ENCODE measurements around the gene RARRES2.

The RARRES2 gene

DNA sequence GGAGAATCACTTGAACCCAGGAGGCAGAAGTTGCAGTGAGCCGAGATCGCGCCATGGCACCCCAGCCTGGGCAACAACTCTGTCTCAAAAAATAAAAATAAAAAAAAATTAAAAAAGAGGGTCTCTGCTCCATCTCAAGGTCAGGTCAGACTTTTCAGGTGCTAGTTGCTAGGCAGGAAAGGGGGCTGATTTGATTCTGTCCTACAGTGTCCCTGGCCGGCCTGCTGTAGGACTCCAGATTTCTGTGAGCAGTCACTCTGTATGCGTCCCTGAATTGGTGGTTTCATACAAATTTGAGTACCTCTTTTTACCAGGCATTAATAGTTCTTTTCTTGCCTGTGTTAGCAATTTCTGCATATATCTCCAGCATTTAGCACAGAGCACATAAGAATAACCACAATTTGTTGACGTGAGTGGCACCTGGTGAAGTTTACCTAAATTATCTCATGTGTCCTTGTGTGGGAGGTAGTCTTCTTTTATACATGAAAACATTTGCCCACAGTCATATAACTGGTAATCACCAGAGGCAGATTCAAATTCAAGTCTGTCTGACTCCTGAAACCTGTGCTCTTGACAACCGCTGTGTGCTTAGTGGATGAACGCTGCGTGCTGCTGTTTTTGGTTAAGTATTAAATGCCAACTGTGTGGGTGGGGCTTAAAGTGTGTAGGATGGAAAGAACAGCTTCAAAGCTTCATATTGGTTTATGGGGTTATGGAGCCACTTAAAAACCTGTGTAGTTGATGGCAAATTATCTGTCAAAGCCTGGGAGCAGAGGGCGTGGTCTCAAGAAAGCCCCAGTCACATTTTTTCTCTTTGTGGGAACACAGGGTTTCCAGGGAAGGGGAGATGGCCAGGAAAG is 34.5 kb upstream of the RARRES2 start:
- Histone ChIP-seq H3K18ac (ENCODE audit: low read depth in 1 of 2, low read length in 2 of 2) (no peak overlapping the region), H2AFZ (ENCODE audit: low read depth, low read length) (no peak overlapping the region), H3K27me3 (ENCODE audit: control insufficient read depth in 1 of 2, insufficient read depth in 1 of 2, low read length in 2 of 2) (no peaks in the 10 kb centered on the region), H3K9ac (ENCODE audit: low read length) (no peak overlapping the region), H2BK15ac (ENCODE audit: low read depth, poor library complexity, severe bottlenecking) (no peak overlapping the region), H3K79me1 (replicated peaks; ENCODE audit: low read length, poor library complexity, severe bottlenecking) (peaks cover 52% of the 10 kb centered on the region), H3K4me3 (ENCODE audit: insufficient read depth in 1 of 2, low read depth in 1 of 2, low read length in 2 of 2) (no peak overlapping the region), H3K4me2 (ENCODE audit: low read length, poor library complexity, severe bottlenecking) (no peak overlapping the region), H2BK12ac (ENCODE audit: low read length in 2 of 2) (no peak overlapping the region), H4K91ac (ENCODE audit: low read length) (no peak overlapping the region), H3K14ac (ENCODE audit: low read length in 2 of 2) (no peak overlapping the region), H3K23ac (ENCODE audit: low read length in 2 of 2) (no peak overlapping the region), H3K36me3 (ENCODE audit: control insufficient read depth in 1 of 2, insufficient read depth in 2 of 2, low read depth in 1 of 2, low read length in 2 of 2) (peaks cover 22 to 38% of the 10 kb centered on the region in 2 experiments), H3K4ac (ENCODE audit: low read depth in 1 of 2, low read length in 2 of 2) (no peak overlapping the region), H3K9me3 (ENCODE audit: control insufficient read depth, low read length) (no peaks in the 10 kb centered on the region), H4K8ac (ENCODE audit: low read length) (no peak overlapping the region), H3K4me1 (ENCODE audit: control insufficient read depth, insufficient read depth, low read depth, low read length) (peaks cover 38% of the 10 kb centered on the region), H2BK120ac (ENCODE audit: low read depth, low read length) (no peak overlapping the region), H2BK5ac (ENCODE audit: low read depth, low read length, poor library complexity, severe bottlenecking) (no peak overlapping the region), H2AK5ac (ENCODE audit: low read length, severe bottlenecking) (no peak overlapping the region), H3K27ac (ENCODE audit: low read length, poor library complexity, severe bottlenecking) (no peak overlapping the region)
- WGBS, result 95% methylated on average over 6 of the region's 10 CpGs
- DNase-seq, result no peak

DNA sequence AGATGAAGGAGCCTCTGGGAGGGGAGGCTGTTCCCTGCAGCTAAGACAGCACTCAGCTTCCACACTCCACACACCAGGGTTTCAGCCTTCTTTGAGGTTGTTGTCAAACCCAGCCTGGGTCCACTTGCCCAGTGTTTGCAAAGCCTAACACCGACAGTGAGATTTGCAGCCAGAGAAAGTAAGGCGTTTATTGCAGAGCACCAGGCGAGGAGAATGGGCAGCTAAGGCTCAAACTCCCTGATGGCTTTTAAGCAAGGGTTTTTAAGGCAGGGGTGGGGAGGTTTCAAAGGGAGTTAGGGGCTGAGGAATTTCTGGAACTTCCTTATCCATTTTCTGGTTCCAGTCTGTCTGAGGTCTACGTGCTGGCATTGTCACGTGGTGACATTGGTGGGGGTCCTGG is 33.0 kb upstream of the RARRES2 start:
- no peak overlapping the region for H2AK5ac ChIP-seq (ENCODE audit: low read length, severe bottlenecking)
- no peak for DNase-seq
- H3K9me3 ChIP-seq (ENCODE audit: control insufficient read depth, low read length), result no peaks in the 10 kb centered on the region
- H3K4me3 ChIP-seq (ENCODE audit: insufficient read depth in 1 of 2, low read depth in 1 of 2, low read length in 2 of 2), result no peak overlapping the region
- peak overlapping the region; percentile 16 for H4K8ac ChIP-seq (ENCODE audit: low read length)
- H3K18ac ChIP-seq (ENCODE audit: low read depth in 1 of 2, low read length in 2 of 2), result no peak overlapping the region
- H3K14ac ChIP-seq (ENCODE audit: low read length in 2 of 2), result no peak overlapping the region
- no peak overlapping the region for H3K4me2 ChIP-seq (ENCODE audit: low read length, poor library complexity, severe bottlenecking)
- no peak overlapping the region for H4K91ac ChIP-seq (ENCODE audit: low read length)
- H2BK12ac ChIP-seq (ENCODE audit: low read length in 2 of 2), result no peak overlapping the region
- H2AFZ ChIP-seq (ENCODE audit: low read depth, low read length), result no peak overlapping the region
- no peak overlapping the region for H2BK15ac ChIP-seq (ENCODE audit: low read depth, poor library complexity, severe bottlenecking)
- H3K4ac ChIP-seq (ENCODE audit: low read depth in 1 of 2, low read length in 2 of 2), result no peak overlapping the region
- H3K36me3 ChIP-seq (ENCODE audit: control insufficient read depth in 1 of 2, insufficient read depth in 2 of 2, low read depth in 1 of 2, low read length in 2 of 2), result peaks cover 22 to 41% of the 10 kb centered on the region in 2 experiments
- 86% methylated on average over 5 of the region's 5 CpGs for WGBS
- no peak overlapping the region for H2BK120ac ChIP-seq (ENCODE audit: low read depth, low read length)
- no peak overlapping the region for H3K27ac ChIP-seq (ENCODE audit: low read length, poor library complexity, severe bottlenecking)
- H2BK5ac ChIP-seq (ENCODE audit: low read depth, low read length, poor library complexity, severe bottlenecking), result no peak overlapping the region
- H3K4me1 ChIP-seq (ENCODE audit: control insufficient read depth, insufficient read depth, low read depth, low read length), result peaks cover 44% of the 10 kb centered on the region
- H3K27me3 ChIP-seq (ENCODE audit: control insufficient read depth in 1 of 2, insufficient read depth in 1 of 2, low read length in 2 of 2), result no peaks in the 10 kb centered on the region
- peaks cover 41% of the 10 kb centered on the region for H3K79me1 ChIP-seq (replicated peaks; ENCODE audit: low read length, poor library complexity, severe bottlenecking)
- no peak overlapping the region for H3K9ac ChIP-seq (ENCODE audit: low read length)
- H3K23ac ChIP-seq (ENCODE audit: low read length in 2 of 2), result no peak overlapping the region

DNA sequence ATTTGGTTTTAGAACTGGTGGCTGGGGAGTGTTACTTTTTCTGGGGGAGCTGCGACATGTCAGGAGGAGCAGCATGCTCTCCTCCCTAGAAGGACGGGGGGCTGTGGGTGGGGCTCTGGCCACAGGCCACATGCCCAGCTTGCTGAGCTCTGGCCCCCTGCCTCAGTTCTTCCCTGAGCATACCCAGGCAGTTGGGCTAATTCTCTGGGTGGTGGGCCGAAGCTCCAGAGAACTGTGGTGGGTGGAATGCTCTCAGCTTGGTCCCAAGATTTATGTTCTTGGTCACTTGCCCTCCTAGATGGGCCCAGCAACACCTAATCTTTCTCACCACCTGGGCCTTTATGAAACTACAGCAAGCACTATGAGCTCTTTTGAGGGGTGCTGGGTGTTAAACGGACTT is 32.6 kb upstream of the RARRES2 start:
- Histone ChIP-seq H3K27me3 (ENCODE audit: control insufficient read depth in 1 of 2, insufficient read depth in 1 of 2, low read length in 2 of 2) (no peaks in the 10 kb centered on the region), H3K23ac (ENCODE audit: low read length in 2 of 2) (no peak overlapping the region), H4K8ac (ENCODE audit: low read length) (no peak overlapping the region), H3K36me3 (ENCODE audit: control insufficient read depth in 1 of 2, insufficient read depth in 2 of 2, low read depth in 1 of 2, low read length in 2 of 2) (peaks cover 22 to 41% of the 10 kb centered on the region in 2 experiments), H2BK15ac (ENCODE audit: low read depth, poor library complexity, severe bottlenecking) (no peak overlapping the region), H3K9me3 (ENCODE audit: control insufficient read depth, low read length) (no peaks in the 10 kb centered on the region), H3K27ac (ENCODE audit: low read length, poor library complexity, severe bottlenecking) (no peak overlapping the region), H2BK120ac (ENCODE audit: low read depth, low read length) (peak overlapping the region; percentile 45), H2AK5ac (ENCODE audit: low read length, severe bottlenecking) (no peak overlapping the region), H2BK5ac (ENCODE audit: low read depth, low read length, poor library complexity, severe bottlenecking) (no peak overlapping the region), H4K91ac (ENCODE audit: low read length) (no peak overlapping the region), H3K79me1 (replicated peaks; ENCODE audit: low read length, poor library complexity, severe bottlenecking) (peaks cover 40% of the 10 kb centered on the region), H3K4me1 (ENCODE audit: control insufficient read depth, insufficient read depth, low read depth, low read length) (peaks cover 44% of the 10 kb centered on the region), H2AFZ (ENCODE audit: low read depth, low read length) (no peak overlapping the region), H3K4me2 (ENCODE audit: low read length, poor library complexity, severe bottlenecking) (no peak overlapping the region), H3K14ac (ENCODE audit: low read length in 2 of 2) (no peak overlapping the region), H2BK12ac (ENCODE audit: low read length in 2 of 2) (no peak overlapping the region), H3K9ac (ENCODE audit: low read length) (no peak overlapping the region), H3K4ac (ENCODE audit: low read depth in 1 of 2, low read length in 2 of 2) (no peak overlapping the region), H3K18ac (ENCODE audit: low read depth in 1 of 2, low read length in 2 of 2) (no peak overlapping the region), H3K4me3 (ENCODE audit: insufficient read depth in 1 of 2, low read depth in 1 of 2, low read length in 2 of 2) (no peak overlapping the region)
- no peak for DNase-seq
- WGBS, result 95% methylated on average over 4 of the region's 4 CpGs

DNA sequence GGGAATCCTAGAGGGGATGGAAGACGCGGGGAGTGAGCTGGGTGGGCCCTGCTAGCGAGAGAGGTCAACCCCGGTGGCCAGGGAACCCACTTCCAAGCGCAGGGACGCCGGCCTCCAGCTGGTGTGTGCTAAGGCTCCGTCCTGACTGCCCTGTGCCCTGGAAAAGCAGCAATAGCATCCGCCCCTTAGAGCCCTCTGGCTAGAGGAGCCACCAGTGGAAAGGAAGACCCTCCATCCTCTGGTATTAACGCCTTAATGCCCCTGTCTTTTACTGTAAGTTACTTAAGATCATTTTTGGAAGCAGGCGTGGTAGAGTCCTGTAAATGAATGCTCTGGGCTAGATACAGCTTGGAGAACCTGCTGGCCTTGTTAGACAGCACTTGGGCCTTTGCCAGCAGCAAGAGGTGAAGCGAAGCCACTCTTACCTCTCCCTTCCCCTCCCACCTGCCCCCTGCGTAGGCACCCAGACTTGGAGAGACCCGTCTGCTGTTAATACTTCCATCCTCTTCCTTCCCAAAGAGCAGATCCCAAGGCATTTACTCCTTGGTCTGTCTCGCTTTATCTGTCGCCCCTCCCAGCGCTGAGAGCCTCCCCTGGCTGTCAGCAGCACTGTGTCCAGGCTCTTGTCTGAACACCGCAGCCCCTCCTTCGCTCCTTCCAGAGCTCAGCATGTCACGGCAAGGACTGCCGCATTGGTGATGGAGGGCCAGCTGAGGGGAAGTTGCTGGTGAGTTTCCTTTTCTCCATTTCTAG is 31.8 kb upstream of the RARRES2 start:
- 85% methylated on average over 21 of the region's 21 CpGs for WGBS
- H2BK12ac ChIP-seq (ENCODE audit: low read length in 2 of 2), result no peak overlapping the region
- H2BK120ac ChIP-seq (ENCODE audit: low read depth, low read length), result no peak overlapping the region

More for the DNA sequence above, 31.8 kb upstream of the RARRES2 start:
- Histone ChIP-seq H3K79me1 (replicated peaks; ENCODE audit: low read length, poor library complexity, severe bottlenecking) (peaks cover 41% of the 10 kb centered on the region), H3K27me3 (ENCODE audit: control insufficient read depth in 1 of 2, insufficient read depth in 1 of 2, low read length in 2 of 2) (no peaks in the 10 kb centered on the region), H2BK5ac (ENCODE audit: low read depth, low read length, poor library complexity, severe bottlenecking) (no peak overlapping the region), H3K4me2 (ENCODE audit: low read length, poor library complexity, severe bottlenecking) (no peak overlapping the region), H3K4me1 (ENCODE audit: control insufficient read depth, insufficient read depth, low read depth, low read length) (peaks cover 40% of the 10 kb centered on the region), H3K9ac (ENCODE audit: low read length) (no peak overlapping the region), H2AK5ac (ENCODE audit: low read length, severe bottlenecking) (no peak overlapping the region), H4K8ac (ENCODE audit: low read length) (no peak overlapping the region), H3K4me3 (ENCODE audit: insufficient read depth in 1 of 2, low read depth in 1 of 2, low read length in 2 of 2) (no peak overlapping the region), H3K27ac (ENCODE audit: low read length, poor library complexity, severe bottlenecking) (no peak overlapping the region), H3K9me3 (ENCODE audit: control insufficient read depth, low read length) (no peaks in the 10 kb centered on the region), H3K18ac (ENCODE audit: low read depth in 1 of 2, low read length in 2 of 2) (no peak overlapping the region), H4K91ac (ENCODE audit: low read length) (no peak overlapping the region), H2AFZ (ENCODE audit: low read depth, low read length) (no peak overlapping the region), H3K14ac (ENCODE audit: low read length in 2 of 2) (no peak overlapping the region), H2BK15ac (ENCODE audit: low read depth, poor library complexity, severe bottlenecking) (no peak overlapping the region), H3K23ac (ENCODE audit: low read length in 2 of 2) (no peak overlapping the region), H3K4ac (ENCODE audit: low read depth in 1 of 2, low read length in 2 of 2) (no peak overlapping the region), H3K36me3 (ENCODE audit: control insufficient read depth in 1 of 2, insufficient read depth in 2 of 2, low read depth in 1 of 2, low read length in 2 of 2) (peaks cover 22 to 41% of the 10 kb centered on the region in 2 experiments)
- DNase-seq, result no peak

Measured in mesenchymal stem cell (in vitro differentiated cells and primary cell).